Measurements from ENCODE around the gene DDTL. TPM values are rescaled to one million over a fixed set of nuclear protein-coding genes. Genes with fewer than 3 reads are reported as not detected.
"Not testable (repeated sequence)": the region's sequence is repeated elsewhere in the genome, so short reads cannot be mapped to it uniquely, and the experiment has no call there.

DDTL gene
- total RNA-seq, 1 experiment from 2014 or later = not detected

GRCh38 chr22:23939017-23939357, 27.7 kb upstream of the DDTL start:
- H3K27ac ChIP-seq (ENCODE audit: low read depth, low read length, poor library complexity, severe bottlenecking) = no peak overlapping the region
- BruUV-seq (replicated peaks) = no TSS peak
- H3K9me3 ChIP-seq (ENCODE audit: low read depth, low read length, poor library complexity, severe bottlenecking) = no peaks in the 10 kb centered on the region
- DNase-seq (ENCODE audit: low spot score) = no peak
- ChIA-PET POLR2A (ENCODE audit: low non-redundant PET) (no interaction called here), CTCF (no interaction called here)
- intact Hi-C loops (cut with micrococcal nuclease; ENCODE audit: unreplicated experiment) = no loop called here
- no peaks in the 10 kb centered on the region for H3K4me1 ChIP-seq (ENCODE audit: insufficient read depth, low read length, poor library complexity, severe bottlenecking)
- H3K36me3 ChIP-seq (ENCODE audit: insufficient read depth, low read length, poor library complexity, severe bottlenecking) = no peaks in the 10 kb centered on the region
- no peak overlapping the region for H3K4me3 ChIP-seq (ENCODE audit: low read depth, low read length, poor library complexity, severe bottlenecking)
- TF ChIP-seq EZH2 (IDR thresholded peaks at IDR 0.05; ENCODE audit: borderline replicate concordance, low read depth, low read length, poor library complexity, severe bottlenecking) (no peak), CTCF (conservative IDR thresholded peaks at IDR 0.05; ENCODE audit: low read depth, low read length) (no peak)
- no peaks in the 10 kb centered on the region for H3K27me3 ChIP-seq (replicated peaks; ENCODE audit: insufficient read depth, low read depth, low read length, poor library complexity)

- DNase-seq (ENCODE audit: low spot score); BruUV-seq (replicated peaks); H3K27me3 ChIP-seq (replicated peaks; ENCODE audit: insufficient read depth, low read depth, low read length, poor library complexity); H3K4me1 ChIP-seq (ENCODE audit: insufficient read depth, low read length, poor library complexity, severe bottlenecking); H3K36me3 ChIP-seq (ENCODE audit: insufficient read depth, low read length, poor library complexity, severe bottlenecking); intact Hi-C loops (cut with micrococcal nuclease; ENCODE audit: unreplicated experiment); CTCF ChIA-PET; H3K9me3 ChIP-seq (ENCODE audit: low read depth, low read length, poor library complexity, severe bottlenecking); H3K4me3 ChIP-seq (ENCODE audit: low read depth, low read length, poor library complexity, severe bottlenecking); POLR2A ChIA-PET (ENCODE audit: low non-redundant PET); H3K27ac ChIP-seq (ENCODE audit: low read depth, low read length, poor library complexity, severe bottlenecking): not testable (repeated sequence)
Measured at GRCh38 chr22:23940166-23940565, 26.5 kb upstream of the DDTL start.

GRCh38 chr22:23947391-23947790, 19.3 kb upstream of the DDTL start:
- H3K4me1 ChIP-seq (ENCODE audit: insufficient read depth, low read length, poor library complexity, severe bottlenecking); H3K9me3 ChIP-seq (ENCODE audit: low read depth, low read length, poor library complexity, severe bottlenecking); BruUV-seq (replicated peaks); intact Hi-C loops (cut with micrococcal nuclease; ENCODE audit: unreplicated experiment); H3K4me3 ChIP-seq (ENCODE audit: low read depth, low read length, poor library complexity, severe bottlenecking); H3K27ac ChIP-seq (ENCODE audit: low read depth, low read length, poor library complexity, severe bottlenecking); POLR2A ChIA-PET (ENCODE audit: low non-redundant PET); H3K36me3 ChIP-seq (ENCODE audit: insufficient read depth, low read length, poor library complexity, severe bottlenecking); CTCF ChIA-PET; DNase-seq (ENCODE audit: low spot score); H3K27me3 ChIP-seq (replicated peaks; ENCODE audit: insufficient read depth, low read depth, low read length, poor library complexity): not testable (repeated sequence)

- DNase-seq (ENCODE audit: low spot score); H3K27ac ChIP-seq (ENCODE audit: low read depth, low read length, poor library complexity, severe bottlenecking); H3K4me1 ChIP-seq (ENCODE audit: insufficient read depth, low read length, poor library complexity, severe bottlenecking); BruUV-seq (replicated peaks); H3K36me3 ChIP-seq (ENCODE audit: insufficient read depth, low read length, poor library complexity, severe bottlenecking); H3K9me3 ChIP-seq (ENCODE audit: low read depth, low read length, poor library complexity, severe bottlenecking); POLR2A ChIA-PET (ENCODE audit: low non-redundant PET); H3K27me3 ChIP-seq (replicated peaks; ENCODE audit: insufficient read depth, low read depth, low read length, poor library complexity); H3K4me3 ChIP-seq (ENCODE audit: low read depth, low read length, poor library complexity, severe bottlenecking); CTCF ChIA-PET: not testable (repeated sequence)
- intact Hi-C loops (cut with micrococcal nuclease; ENCODE audit: unreplicated experiment) = loop anchor here (10.0 kb wide), 1 partner anchor 225 kb away; no protein-coding TSS in a partner anchor
Measured at GRCh38 chr22:23949764-23950163, 16.9 kb upstream of the DDTL start.

GRCh38 chr22:23951383-23951782, 15.3 kb upstream of the DDTL start:
- intact Hi-C loops (cut with micrococcal nuclease; ENCODE audit: unreplicated experiment) = loop anchor here (10.0 kb wide), 1 partner anchor 223 kb away; no protein-coding TSS in a partner anchor
- BruUV-seq (replicated peaks); H3K27ac ChIP-seq (ENCODE audit: low read depth, low read length, poor library complexity, severe bottlenecking); DNase-seq (ENCODE audit: low spot score); H3K9me3 ChIP-seq (ENCODE audit: low read depth, low read length, poor library complexity, severe bottlenecking); CTCF ChIA-PET; H3K4me1 ChIP-seq (ENCODE audit: insufficient read depth, low read length, poor library complexity, severe bottlenecking); POLR2A ChIA-PET (ENCODE audit: low non-redundant PET); H3K4me3 ChIP-seq (ENCODE audit: low read depth, low read length, poor library complexity, severe bottlenecking); H3K27me3 ChIP-seq (replicated peaks; ENCODE audit: insufficient read depth, low read depth, low read length, poor library complexity); H3K36me3 ChIP-seq (ENCODE audit: insufficient read depth, low read length, poor library complexity, severe bottlenecking): not testable (repeated sequence)

- H3K4me1 ChIP-seq (ENCODE audit: insufficient read depth, low read length, poor library complexity, severe bottlenecking); BruUV-seq (replicated peaks); CTCF ChIA-PET; H3K9me3 ChIP-seq (ENCODE audit: low read depth, low read length, poor library complexity, severe bottlenecking); DNase-seq (ENCODE audit: low spot score); H3K27me3 ChIP-seq (replicated peaks; ENCODE audit: insufficient read depth, low read depth, low read length, poor library complexity); H3K4me3 ChIP-seq (ENCODE audit: low read depth, low read length, poor library complexity, severe bottlenecking); H3K27ac ChIP-seq (ENCODE audit: low read depth, low read length, poor library complexity, severe bottlenecking); POLR2A ChIA-PET (ENCODE audit: low non-redundant PET); H3K36me3 ChIP-seq (ENCODE audit: insufficient read depth, low read length, poor library complexity, severe bottlenecking): not testable (repeated sequence)
- intact Hi-C loops (cut with micrococcal nuclease; ENCODE audit: unreplicated experiment) = loop anchor here (10.0 kb wide), 1 partner anchor 222 kb away; no protein-coding TSS in a partner anchor
Measured at GRCh38 chr22:23952794-23953405, 13.8 kb upstream of the DDTL start.

GRCh38 chr22:23953485-23953884, 13.2 kb upstream of the DDTL start:
- H3K36me3 ChIP-seq (ENCODE audit: insufficient read depth, low read length, poor library complexity, severe bottlenecking); H3K4me3 ChIP-seq (ENCODE audit: low read depth, low read length, poor library complexity, severe bottlenecking); H3K27me3 ChIP-seq (replicated peaks; ENCODE audit: insufficient read depth, low read depth, low read length, poor library complexity); H3K27ac ChIP-seq (ENCODE audit: low read depth, low read length, poor library complexity, severe bottlenecking); POLR2A ChIA-PET (ENCODE audit: low non-redundant PET); DNase-seq (ENCODE audit: low spot score); H3K4me1 ChIP-seq (ENCODE audit: insufficient read depth, low read length, poor library complexity, severe bottlenecking); CTCF ChIA-PET; BruUV-seq (replicated peaks); H3K9me3 ChIP-seq (ENCODE audit: low read depth, low read length, poor library complexity, severe bottlenecking): not testable (repeated sequence)
- intact Hi-C loops (cut with micrococcal nuclease; ENCODE audit: unreplicated experiment) = loop anchor here (10.0 kb wide), 1 partner anchor 221 kb away; no protein-coding TSS in a partner anchor

Data from A673 (cell line).